Measurements from ENCODE around the gene FANCC. TPM values are rescaled to one million over a fixed set of nuclear protein-coding genes. Genes with fewer than 3 reads are reported as not detected.

FANCC gene
- total and polyA plus RNA-seq, 2 of the 8 experiments (the other 6 are each of a cell fraction or from before 2014, with no cell fraction given), result 7.8 to 15.2 TPM

DNA sequence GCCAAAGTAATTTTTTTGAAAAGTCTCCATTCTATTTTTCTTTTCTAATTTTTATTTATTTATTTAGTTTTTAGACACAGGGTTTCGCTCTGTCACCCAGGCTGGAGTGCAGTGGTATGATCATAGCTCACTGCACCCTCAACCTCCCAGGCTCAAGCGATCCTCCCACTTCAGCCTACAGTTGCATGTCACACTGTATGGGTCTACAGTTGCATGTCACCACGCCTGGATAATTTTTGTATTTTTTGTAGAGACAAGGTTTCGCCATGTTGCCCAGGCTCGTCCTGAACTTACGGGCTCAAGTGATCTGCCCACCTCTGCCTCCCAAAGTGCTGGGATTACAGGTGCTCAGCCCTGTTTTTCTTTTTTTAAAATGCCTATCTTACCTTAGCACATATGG lies 10.7 kb downstream of the FANCC start (continued):
- TF ChIP-seq, protein P1, sequence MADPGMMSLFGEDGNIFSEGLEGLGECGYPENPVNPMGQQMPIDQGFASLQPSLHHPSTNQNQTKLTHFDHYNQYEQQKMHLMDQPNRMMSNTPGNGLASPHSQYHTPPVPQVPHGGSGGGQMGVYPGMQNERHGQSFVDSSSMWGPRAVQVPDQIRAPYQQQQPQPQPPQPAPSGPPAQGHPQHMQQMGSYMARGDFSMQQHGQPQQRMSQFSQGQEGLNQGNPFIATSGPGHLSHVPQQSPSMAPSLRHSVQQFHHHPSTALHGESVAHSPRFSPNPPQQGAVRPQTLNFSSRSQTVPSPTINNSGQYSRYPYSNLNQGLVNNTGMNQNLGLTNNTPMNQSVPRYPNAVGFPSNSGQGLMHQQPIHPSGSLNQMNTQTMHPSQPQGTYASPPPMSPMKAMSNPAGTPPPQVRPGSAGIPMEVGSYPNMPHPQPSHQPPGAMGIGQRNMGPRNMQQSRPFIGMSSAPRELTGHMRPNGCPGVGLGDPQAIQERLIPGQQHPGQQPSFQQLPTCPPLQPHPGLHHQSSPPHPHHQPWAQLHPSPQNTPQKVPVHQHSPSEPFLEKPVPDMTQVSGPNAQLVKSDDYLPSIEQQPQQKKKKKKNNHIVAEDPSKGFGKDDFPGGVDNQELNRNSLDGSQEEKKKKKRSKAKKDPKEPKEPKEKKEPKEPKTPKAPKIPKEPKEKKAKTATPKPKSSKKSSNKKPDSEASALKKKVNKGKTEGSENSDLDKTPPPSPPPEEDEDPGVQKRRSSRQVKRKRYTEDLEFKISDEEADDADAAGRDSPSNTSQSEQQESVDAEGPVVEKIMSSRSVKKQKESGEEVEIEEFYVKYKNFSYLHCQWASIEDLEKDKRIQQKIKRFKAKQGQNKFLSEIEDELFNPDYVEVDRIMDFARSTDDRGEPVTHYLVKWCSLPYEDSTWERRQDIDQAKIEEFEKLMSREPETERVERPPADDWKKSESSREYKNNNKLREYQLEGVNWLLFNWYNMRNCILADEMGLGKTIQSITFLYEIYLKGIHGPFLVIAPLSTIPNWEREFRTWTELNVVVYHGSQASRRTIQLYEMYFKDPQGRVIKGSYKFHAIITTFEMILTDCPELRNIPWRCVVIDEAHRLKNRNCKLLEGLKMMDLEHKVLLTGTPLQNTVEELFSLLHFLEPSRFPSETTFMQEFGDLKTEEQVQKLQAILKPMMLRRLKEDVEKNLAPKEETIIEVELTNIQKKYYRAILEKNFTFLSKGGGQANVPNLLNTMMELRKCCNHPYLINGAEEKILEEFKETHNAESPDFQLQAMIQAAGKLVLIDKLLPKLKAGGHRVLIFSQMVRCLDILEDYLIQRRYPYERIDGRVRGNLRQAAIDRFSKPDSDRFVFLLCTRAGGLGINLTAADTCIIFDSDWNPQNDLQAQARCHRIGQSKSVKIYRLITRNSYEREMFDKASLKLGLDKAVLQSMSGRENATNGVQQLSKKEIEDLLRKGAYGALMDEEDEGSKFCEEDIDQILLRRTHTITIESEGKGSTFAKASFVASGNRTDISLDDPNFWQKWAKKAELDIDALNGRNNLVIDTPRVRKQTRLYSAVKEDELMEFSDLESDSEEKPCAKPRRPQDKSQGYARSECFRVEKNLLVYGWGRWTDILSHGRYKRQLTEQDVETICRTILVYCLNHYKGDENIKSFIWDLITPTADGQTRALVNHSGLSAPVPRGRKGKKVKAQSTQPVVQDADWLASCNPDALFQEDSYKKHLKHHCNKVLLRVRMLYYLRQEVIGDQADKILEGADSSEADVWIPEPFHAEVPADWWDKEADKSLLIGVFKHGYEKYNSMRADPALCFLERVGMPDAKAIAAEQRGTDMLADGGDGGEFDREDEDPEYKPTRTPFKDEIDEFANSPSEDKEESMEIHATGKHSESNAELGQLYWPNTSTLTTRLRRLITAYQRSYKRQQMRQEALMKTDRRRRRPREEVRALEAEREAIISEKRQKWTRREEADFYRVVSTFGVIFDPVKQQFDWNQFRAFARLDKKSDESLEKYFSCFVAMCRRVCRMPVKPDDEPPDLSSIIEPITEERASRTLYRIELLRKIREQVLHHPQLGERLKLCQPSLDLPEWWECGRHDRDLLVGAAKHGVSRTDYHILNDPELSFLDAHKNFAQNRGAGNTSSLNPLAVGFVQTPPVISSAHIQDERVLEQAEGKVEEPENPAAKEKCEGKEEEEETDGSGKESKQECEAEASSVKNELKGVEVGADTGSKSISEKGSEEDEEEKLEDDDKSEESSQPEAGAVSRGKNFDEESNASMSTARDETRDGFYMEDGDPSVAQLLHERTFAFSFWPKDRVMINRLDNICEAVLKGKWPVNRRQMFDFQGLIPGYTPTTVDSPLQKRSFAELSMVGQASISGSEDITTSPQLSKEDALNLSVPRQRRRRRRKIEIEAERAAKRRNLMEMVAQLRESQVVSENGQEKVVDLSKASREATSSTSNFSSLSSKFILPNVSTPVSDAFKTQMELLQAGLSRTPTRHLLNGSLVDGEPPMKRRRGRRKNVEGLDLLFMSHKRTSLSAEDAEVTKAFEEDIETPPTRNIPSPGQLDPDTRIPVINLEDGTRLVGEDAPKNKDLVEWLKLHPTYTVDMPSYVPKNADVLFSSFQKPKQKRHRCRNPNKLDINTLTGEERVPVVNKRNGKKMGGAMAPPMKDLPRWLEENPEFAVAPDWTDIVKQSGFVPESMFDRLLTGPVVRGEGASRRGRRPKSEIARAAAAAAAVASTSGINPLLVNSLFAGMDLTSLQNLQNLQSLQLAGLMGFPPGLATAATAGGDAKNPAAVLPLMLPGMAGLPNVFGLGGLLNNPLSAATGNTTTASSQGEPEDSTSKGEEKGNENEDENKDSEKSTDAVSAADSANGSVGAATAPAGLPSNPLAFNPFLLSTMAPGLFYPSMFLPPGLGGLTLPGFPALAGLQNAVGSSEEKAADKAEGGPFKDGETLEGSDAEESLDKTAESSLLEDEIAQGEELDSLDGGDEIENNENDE (IDR thresholded peaks at IDR 0.05; ENCODE audit: insufficient replicate concordance, low read length), result no peak
